HG03139 (cell line): ENCODE measurements around the gene ESR1.
"Not testable (repeated sequence)": the region's sequence is repeated elsewhere in the genome, so short reads cannot be mapped to it uniquely, and the experiment has no call there.

Source experiments
- ATAC-seq: cut with Tn5 transposase; IDR thresholded peaks from one replicate; pipeline ENCODE4 v1.9.1; 2021; ENCODE audit not compliant: unreplicated experiment

The ESR1 gene

GRCh38 chr6:152049502-152049901 lies 242.0 kb downstream of the ESR1 start:
- ATAC-seq: no peak

GRCh38 chr6:152050451-152051195 lies 243.1 kb downstream of the ESR1 start:
- no peak for ATAC-seq

- no peak for ATAC-seq
Observed at GRCh38 chr6:152052061-152052460, 244.6 kb downstream of the ESR1 start.

GRCh38 chr6:152053332-152053731 lies 245.8 kb downstream of the ESR1 start:
- ATAC-seq: no peak

GRCh38 chr6:152054441-152054840 lies 247.0 kb downstream of the ESR1 start:
- no peak for ATAC-seq

- no peak for ATAC-seq
Observed at GRCh38 chr6:152055517-152055916, 248.0 kb downstream of the ESR1 start.

- ATAC-seq: no peak
Observed at GRCh38 chr6:152057832-152058498, 250.5 kb downstream of the ESR1 start.

GRCh38 chr6:152059909-152060308 lies 252.4 kb downstream of the ESR1 start:
- no peak for ATAC-seq

GRCh38 chr6:152062476-152062875 lies 255.0 kb downstream of the ESR1 start:
- ATAC-seq: no peak

- no peak for ATAC-seq
Observed at GRCh38 chr6:152063170-152063921, 255.9 kb downstream of the ESR1 start.

GRCh38 chr6:152068622-152069261 lies 261.3 kb downstream of the ESR1 start:
- no peak for ATAC-seq

GRCh38 chr6:152070556-152070955 lies 263.1 kb downstream of the ESR1 start:
- ATAC-seq: no peak

- ATAC-seq: no peak
Observed at GRCh38 chr6:152071318-152071717, 263.8 kb downstream of the ESR1 start.

- ATAC-seq: no peak
Observed at GRCh38 chr6:152071843-152072242, 264.4 kb downstream of the ESR1 start.

- not testable (repeated sequence) for ATAC-seq
Observed at GRCh38 chr6:152076242-152076641, 268.8 kb downstream of the ESR1 start.

GRCh38 chr6:152078001-152078400 lies 270.5 kb downstream of the ESR1 start:
- ATAC-seq: no peak

- ATAC-seq: no peak
Observed at GRCh38 chr6:152078804-152079203, 271.3 kb downstream of the ESR1 start.

GRCh38 chr6:152085451-152085921 lies 278.0 kb downstream of the ESR1 start:
- ATAC-seq: no peak

GRCh38 chr6:152086223-152086873 lies 278.9 kb downstream of the ESR1 start:
- ATAC-seq: no peak

GRCh38 chr6:152087096-152087495 lies 279.6 kb downstream of the ESR1 start:
- ATAC-seq: no peak

GRCh38 chr6:152087701-152088100 lies 280.2 kb downstream of the ESR1 start:
- ATAC-seq: no peak
